ENCODE results near the gene TIMP2.
A peak's percentile ranks its signal among the peaks of the same experiment; 100 is the strongest.

TIMP2 gene

DNA sequence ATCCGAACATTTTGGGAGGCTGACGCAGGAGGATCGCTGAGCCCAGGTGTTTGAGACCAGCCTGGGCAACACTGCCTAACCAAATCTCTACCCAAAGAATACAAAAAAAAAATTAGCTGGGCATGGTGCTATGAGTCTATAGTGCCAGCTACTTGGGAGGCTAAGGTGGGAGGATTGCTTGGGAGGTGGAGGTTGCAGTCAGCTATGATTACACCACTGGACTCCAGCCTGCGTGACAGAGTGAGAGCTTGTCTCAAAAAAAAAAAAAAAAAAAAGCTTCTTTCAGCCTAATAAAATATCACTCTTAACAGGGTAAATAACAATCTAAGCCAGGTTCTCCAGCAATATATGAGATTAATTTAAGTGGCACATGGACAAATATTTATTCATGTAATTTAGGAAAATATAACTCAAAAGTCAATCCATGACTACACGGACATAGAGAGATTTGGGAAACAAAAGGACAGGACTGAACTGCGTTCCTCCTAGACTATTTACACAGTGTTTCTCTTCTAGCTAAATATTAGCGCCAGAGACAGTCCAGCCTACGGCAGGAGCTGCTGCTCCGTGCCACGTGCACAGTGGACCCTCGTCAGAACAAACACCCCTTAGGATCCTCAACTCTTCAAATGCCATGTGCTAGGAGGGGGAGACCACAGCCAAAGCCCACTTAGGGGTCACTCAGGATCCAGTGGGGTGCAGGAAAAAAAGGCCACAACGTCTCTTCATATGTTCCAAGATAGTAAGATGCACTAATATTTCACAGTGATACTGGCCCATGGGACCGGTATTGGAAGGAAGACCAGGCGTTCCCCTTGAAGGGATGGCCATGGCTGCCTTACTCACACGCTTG lies 93.3 kb downstream of the TIMP2 start:
- no peak for DNase-seq

- DNase-seq: no peak
Observed at GRCh38 chr17:78829477-78829876, 95.7 kb downstream of the TIMP2 start.

- no peak for DNase-seq
Observed at GRCh38 chr17:78828470-78829185, 96.6 kb downstream of the TIMP2 start.

DNA sequence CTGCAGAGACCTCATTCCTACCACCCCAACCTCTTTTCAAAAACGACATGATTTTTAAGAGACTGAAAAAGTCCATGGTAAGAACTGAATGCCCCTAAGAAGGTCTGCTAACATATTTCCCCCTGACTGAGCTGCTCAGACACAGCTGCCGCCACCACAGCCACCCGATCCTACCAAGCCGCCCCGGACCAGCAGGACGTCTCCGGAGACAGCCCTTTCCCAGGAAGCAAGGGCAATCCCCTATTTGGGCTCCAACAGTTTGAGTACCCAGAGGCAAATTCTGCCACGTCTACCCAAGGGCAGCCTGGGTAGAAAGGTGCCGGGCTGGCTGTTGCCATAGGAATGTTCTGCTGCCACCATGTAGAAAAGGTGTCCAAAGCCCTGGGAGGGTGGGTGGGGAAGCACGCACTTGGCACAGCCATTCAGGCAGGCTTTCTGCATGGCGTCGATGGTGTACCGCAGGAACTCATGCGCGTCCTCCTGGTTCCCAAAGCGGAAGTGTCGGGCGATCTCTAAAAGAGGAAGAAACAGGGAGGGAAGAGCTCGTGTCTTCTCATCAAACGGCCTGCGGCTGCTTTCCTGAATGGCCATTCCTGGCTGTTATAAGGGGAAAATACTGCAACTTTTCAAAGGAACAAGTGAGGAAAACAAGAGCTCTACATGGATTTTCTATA lies 98.2 kb downstream of the TIMP2 start:
- DNase-seq: no peak

GRCh38 chr17:78826421-78826820 lies 98.8 kb downstream of the TIMP2 start:
- no peak for DNase-seq

- DNase-seq: no peak
Observed at GRCh38 chr17:78825696-78826095, 99.5 kb downstream of the TIMP2 start.

DNA sequence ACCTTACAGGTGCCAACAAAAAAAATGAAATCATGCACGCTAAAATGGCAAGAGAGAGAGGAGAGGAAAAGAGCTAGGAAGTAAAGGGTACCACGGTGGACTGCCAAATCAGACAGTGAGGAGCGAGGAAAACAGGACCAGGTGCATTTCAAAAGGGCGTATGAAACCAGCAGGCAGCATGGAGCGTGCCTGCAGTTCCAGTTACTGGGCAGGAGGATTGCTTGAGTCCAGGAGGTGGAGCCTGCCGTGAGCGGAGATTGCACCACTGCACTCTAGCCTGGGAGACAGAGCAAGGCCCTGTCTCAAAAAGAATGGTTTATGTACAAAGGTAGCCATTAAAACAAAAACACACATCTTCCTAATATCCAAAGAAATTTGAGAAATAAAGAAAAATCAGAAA lies 100.9 kb downstream of the TIMP2 start:
- DNase-seq: no peak

- no peak for DNase-seq
Observed at GRCh38 chr17:78823282-78824046, 101.7 kb downstream of the TIMP2 start.

DNA sequence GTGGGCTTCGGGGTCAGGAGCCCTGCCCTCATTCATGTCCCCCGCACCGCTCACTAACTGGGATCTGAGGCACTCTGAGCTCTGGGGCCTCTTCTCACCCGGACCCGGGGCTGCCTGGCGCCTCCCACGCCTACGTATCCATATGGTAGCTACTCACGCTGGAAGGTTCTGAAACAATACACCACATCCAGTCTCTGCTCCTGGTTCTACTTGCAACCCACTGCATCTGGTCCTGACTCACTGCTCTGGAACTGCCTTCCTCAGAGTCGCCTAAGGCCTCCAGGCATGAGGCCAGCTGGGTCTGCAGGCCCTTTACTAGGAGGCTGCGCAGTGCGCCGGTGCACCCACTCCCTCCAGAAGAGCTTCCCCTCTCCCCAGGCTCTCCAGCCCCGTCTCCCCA lies 102.6 kb downstream of the TIMP2 start:
- no peak for DNase-seq

DNA sequence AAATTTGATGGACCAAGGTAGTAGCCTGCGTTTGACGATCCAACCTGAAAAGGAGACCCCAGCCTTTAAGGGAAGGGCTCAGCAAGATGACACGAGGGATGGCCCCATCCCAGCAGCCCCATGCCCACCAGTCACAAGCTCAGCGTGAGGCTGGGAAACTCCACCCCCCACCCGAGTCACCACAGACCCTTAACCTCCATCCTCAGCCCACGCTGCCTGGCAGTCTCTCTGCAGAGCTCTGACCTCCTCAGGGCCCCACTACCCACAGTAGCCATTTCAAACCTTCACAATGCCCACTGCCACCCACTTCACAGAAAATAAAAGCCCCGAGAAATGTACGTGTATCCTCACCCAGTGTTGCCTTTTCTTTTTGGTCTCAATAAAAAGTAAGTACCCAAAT lies 103.2 kb downstream of the TIMP2 start:
- no peak for DNase-seq

DNA sequence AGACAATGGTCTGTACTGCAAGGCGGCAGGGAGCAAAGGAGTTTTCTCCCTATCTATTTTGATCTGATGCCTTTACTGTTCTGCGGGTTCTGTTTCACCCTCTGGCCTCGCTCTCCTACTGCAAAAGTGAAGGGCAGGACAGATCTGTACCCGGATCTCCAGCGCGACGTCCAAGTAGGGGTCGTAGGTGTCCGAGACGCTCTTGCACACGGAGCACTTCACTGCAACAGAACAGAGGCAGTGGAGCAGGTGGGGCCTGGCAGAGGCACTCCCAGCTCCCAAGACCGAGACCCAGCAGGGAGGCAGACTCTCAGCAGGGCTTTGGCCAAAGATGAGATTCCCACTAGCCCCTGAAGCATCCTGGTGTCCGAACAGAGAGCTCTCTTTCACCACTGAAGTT lies 104.3 kb downstream of the TIMP2 start:
- DNase-seq: no peak

- DNase-seq: no peak
Observed at GRCh38 chr17:78819806-78820792, 105.1 kb downstream of the TIMP2 start.

GRCh38 chr17:78819402-78819801 lies 105.8 kb downstream of the TIMP2 start:
- DNase-seq: no peak

- peak; percentile 31 for DNase-seq
Observed at GRCh38 chr17:78818932-78819331, 106.3 kb downstream of the TIMP2 start.

DNA sequence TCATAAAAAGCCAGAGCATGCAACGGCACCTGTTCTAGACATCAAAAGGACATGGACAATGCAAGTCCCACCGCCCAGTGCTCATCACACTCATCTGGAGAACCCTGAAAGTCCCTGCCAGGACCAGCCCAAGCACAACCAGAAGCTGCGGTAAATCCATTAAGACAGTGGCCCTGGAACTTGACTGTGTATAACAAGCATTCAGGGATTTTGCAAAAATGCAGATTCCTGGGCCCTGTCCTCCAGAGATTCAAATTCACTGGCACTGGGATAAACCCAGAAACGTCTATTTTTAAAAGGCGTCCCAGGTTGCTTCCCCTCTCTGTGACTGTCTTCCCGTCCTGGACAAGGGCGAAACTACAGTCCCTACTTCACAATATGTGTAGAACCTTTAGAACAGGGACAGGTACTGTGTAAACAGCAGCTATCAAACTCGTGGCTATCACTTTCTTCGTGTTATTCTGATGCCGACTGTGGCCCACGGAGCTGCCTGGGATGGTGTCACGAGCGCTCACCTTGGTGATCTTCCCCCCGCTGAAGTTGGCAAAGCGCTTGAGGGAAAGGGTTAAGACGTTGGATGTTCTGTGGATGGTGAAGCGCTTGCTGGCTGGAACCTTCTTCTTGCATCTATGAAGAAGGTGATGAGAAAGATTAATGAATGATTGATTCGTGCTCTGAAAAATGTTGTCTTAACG lies 106.9 kb downstream of the TIMP2 start:
- no peak for DNase-seq

GRCh38 chr17:78817123-78817522 lies 108.1 kb downstream of the TIMP2 start:
- DNase-seq: peak; percentile 38

- DNase-seq: no peak
Observed at GRCh38 chr17:78815696-78816095, 109.5 kb downstream of the TIMP2 start.

GRCh38 chr17:78812855-78813254 lies 112.3 kb downstream of the TIMP2 start:
- no peak for DNase-seq

DNA sequence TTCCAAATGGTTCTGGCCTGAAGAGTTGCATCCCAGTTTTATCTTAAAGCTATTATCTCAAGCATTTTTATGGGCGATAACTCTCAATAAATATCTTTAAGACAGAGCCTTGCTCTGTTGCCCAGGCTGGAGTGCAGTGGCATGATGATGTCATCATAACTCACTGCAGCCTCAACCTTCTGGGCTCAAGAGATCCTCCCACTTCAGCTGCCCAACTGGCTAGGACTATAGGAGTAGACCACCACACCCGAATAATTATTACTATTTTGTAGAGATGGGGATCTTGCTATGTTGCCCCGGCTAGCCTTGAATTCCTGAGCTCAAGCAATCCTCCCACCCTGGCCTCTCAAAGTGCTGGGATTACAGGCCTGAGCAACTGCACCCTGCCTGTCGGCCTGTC lies 117.0 kb downstream of the TIMP2 start:
- DNase-seq: no peak

DNA sequence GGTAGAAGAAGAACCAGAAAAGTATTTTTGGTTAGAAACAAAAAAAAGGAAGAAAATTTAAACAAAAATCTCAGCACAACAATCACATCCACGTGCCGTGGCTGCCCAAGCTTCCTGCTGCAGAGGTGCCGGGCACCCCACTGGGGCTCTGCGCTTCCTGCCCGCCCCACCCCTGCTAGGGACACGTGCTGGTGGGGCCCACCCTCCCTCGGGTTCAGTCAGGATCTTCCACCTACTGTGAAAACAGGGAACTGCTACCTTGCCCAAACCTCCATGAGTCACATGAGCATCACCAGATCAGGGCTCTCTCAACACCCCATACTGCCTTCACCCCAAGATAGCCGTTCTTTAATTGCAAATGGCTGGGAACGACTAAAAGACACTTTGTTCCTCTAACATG lies 118.7 kb downstream of the TIMP2 start:
- DNase-seq: no peak

- no peak for DNase-seq
Observed at GRCh38 chr17:78805301-78805700, 119.9 kb downstream of the TIMP2 start.
